Measurements from ENCODE around the gene ARL15.

The ARL15 gene

GRCh38 chr5:53972314-53972713 is 338.1 kb downstream of the ARL15 start:
- no peak for DNase-seq (ENCODE audit: low read depth)
- TF ChIP-seq, protein P1, sequence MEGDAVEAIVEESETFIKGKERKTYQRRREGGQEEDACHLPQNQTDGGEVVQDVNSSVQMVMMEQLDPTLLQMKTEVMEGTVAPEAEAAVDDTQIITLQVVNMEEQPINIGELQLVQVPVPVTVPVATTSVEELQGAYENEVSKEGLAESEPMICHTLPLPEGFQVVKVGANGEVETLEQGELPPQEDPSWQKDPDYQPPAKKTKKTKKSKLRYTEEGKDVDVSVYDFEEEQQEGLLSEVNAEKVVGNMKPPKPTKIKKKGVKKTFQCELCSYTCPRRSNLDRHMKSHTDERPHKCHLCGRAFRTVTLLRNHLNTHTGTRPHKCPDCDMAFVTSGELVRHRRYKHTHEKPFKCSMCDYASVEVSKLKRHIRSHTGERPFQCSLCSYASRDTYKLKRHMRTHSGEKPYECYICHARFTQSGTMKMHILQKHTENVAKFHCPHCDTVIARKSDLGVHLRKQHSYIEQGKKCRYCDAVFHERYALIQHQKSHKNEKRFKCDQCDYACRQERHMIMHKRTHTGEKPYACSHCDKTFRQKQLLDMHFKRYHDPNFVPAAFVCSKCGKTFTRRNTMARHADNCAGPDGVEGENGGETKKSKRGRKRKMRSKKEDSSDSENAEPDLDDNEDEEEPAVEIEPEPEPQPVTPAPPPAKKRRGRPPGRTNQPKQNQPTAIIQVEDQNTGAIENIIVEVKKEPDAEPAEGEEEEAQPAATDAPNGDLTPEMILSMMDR (IDR thresholded peaks at IDR 0.05; ENCODE audit: insufficient read depth, low read depth, low read length, missing control alignments) = no peak

GRCh38 chr5:53971551-53971950 is 338.8 kb downstream of the ARL15 start:
- H3K4me3 ChIP-seq (ENCODE audit: low read depth, low read length) = no peak overlapping the region
- TF ChIP-seq, protein P1 (IDR thresholded peaks at IDR 0.05; ENCODE audit: insufficient read depth, low read depth, low read length, missing control alignments) = no peak
- no peak for DNase-seq (ENCODE audit: low read depth)

More at GRCh38 chr5:53972314-53972713, 338.1 kb downstream of the ARL15 start:
- no peak overlapping the region for H3K4me3 ChIP-seq (ENCODE audit: low read depth, low read length)

DNA sequence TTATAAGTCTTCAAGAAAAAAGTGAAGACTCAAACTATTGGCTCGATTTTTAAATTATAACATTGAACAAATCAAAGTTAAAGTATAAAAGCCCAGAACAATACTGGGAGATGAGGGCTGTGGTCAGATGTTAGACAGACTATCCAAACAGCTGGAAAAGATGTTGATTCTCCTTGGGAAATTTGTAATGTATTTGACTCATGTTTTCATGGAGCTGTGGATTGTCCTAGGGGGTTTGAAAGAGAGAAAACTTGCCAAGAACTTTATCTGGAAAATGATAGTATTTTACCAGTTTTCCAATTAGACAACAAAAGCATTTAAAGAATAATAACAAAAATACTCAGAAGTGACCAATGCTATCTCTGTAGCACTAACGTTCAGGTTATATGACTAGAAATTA is 339.2 kb downstream of the ARL15 start:
- TF ChIP-seq, protein P1 (IDR thresholded peaks at IDR 0.05; ENCODE audit: insufficient read depth, low read depth, low read length, missing control alignments) = no peak
- no peak overlapping the region for H3K4me3 ChIP-seq (ENCODE audit: low read depth, low read length)
- DNase-seq (ENCODE audit: low read depth) = no peak

- TF ChIP-seq, protein P1 (IDR thresholded peaks at IDR 0.05; ENCODE audit: insufficient read depth, low read depth, low read length, missing control alignments) = no peak
- H3K4me3 ChIP-seq (ENCODE audit: low read depth, low read length) = no peak overlapping the region
- DNase-seq (ENCODE audit: low read depth) = no peak
These were observed 339.9 kb downstream of the ARL15 start for GRCh38 chr5:53970475-53970874.

DNA sequence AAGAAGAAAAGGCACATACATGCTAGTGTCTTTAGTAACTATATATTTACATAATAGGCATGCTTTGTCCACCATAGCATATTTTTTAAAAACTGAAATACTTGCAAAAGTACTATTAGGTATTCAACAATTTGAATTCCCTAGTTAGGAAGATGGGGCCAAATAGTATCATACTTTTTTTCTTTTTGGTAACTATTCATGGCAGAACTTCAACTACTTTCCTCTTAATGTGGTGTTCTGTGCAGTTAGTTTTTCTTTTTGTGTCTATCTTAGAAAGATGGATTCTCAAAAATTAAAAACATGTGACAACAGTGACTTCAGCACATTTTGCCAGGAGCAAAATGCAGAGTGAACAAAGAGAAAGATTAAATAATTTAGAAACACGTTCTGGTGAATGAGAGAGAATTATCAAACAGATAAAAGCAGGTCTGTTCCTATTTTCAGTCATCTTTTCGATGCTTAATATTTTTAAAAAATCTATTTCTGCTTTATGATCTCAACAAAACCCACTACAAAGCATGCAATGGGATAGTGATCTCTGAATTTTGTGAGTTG is 341.1 kb downstream of the ARL15 start:
- TF ChIP-seq, protein P1 (IDR thresholded peaks at IDR 0.05; ENCODE audit: insufficient read depth, low read depth, low read length, missing control alignments) = no peak
- no peak overlapping the region for H3K4me3 ChIP-seq (ENCODE audit: low read depth, low read length)
- DNase-seq (ENCODE audit: low read depth) = no peak

GRCh38 chr5:53965459-53965858 is 344.9 kb downstream of the ARL15 start:
- no peak overlapping the region for H3K4me3 ChIP-seq (ENCODE audit: low read depth, low read length)
- no peak for DNase-seq (ENCODE audit: low read depth)
- TF ChIP-seq, protein P1 (IDR thresholded peaks at IDR 0.05; ENCODE audit: insufficient read depth, low read depth, low read length, missing control alignments) = no peak

DNA sequence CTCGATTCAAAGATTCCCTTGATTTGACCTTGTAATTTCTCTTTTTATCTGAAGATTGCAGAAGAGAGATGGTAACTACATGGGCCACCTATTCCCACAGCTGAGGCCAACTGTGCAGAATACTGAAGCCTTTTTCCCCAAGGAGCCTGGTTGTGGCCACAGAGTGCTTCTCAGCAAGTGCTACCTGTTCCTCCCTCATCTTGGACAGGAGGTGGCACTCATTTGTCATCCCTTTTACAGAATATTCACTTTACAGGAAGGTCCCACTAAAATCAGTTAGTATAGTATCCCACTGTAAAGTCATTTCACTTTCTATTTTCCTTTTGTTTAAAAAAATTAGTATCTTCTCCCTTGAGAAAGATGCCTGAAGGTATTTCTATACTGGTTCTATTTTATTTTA is 346.4 kb downstream of the ARL15 start:
- no peak for DNase-seq (ENCODE audit: low read depth)
- H3K4me3 ChIP-seq (ENCODE audit: low read depth, low read length) = no peak overlapping the region
- TF ChIP-seq, protein P1 (IDR thresholded peaks at IDR 0.05; ENCODE audit: insufficient read depth, low read depth, low read length, missing control alignments) = peak; percentile 1

Data from GM12865 (cell line).